ENCODE data around the gene ANO10. TPM values are rescaled to one million over a fixed set of nuclear protein-coding genes. Genes with fewer than 3 reads are reported as not detected.

Gene ANO10
- total and polyA plus RNA-seq, 2 donors (not counting 3 experiments of a cell fraction or from before 2014, with no cell fraction given), result 28.4 to 45.8 TPM

DNA sequence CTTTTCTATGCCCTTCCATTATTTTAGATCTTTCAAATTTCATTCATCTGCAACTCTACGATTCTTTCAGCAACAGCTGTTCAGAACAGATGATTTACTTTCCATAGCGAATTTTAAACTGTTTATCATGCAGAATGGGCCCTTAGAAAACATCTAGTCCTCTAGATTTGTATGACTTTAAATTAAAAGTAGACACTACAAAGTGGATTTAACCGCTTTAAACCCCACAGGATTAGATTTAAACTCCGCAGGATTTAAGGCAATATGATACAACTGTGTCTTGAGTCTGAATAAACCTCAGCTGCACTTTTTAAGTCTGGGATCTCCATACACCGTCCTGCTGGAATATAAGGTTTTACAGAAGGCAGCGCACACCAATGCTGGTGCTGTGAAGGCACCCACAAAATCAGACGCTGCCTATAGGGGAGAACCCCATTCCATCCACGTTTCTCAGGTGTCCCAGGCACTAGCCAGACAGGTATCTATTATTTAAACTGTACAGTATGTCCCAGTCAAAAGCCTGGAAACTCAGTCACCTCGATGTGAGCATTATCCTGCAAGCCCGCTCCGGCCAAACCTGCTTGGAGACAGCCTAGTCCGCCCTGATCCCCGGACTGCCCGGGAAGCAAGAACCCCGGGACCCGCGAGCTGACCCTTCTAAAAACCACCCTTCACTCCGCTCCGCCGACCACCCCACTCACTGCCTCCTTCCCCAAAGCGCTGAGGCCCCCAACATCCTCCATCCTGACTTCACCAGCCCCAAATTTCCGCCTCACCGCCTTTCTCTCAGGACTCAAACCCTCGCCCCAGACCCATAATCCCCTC lies 768 bp downstream of the ANO10 start:
- peak; percentile 72 for FAIRE-seq
- intact Hi-C loops (cut with micrococcal nuclease), result loop anchor here (1.0 to 10.0 kb wide), 4 partner anchors 74 to 717 kb away; partner anchors contain the start of gene TCAIM
- POLR2A ChIA-PET, result interaction anchor here (0.7 kb wide), 1 partner anchor 12 kb away, joined by 3 read pairs; no protein-coding TSS in a partner anchor

GRCh38 chr3:43619588-43619987 lies 2.2 kb downstream of the ANO10 start:
- ChIA-PET CTCF (no interaction called here), POLR2A (no interaction called here)

More for the DNA sequence above, 768 bp downstream of the ANO10 start:
- TF ChIP-seq MAX (IDR thresholded peaks at IDR 0.05; ENCODE audit: insufficient read depth, insufficient read length) (no peak), MYC (IDR thresholded peaks at IDR 0.05; ENCODE audit: low read depth, low read length) (no peak), EZH2 (IDR thresholded peaks at IDR 0.05; ENCODE audit: borderline replicate concordance, low read depth, low read length, severe bottlenecking) (no peak), GATA2 (IDR thresholded peaks at IDR 0.05; ENCODE audit: insufficient read depth, insufficient read length, low read depth, low read length) (no peak)
- H3K4me3 ChIP-seq (replicated peaks in 1 of 3; ENCODE audit: insufficient read depth in 1 of 3, low read depth in 1 of 3, low read length in 3 of 3), result peak overlapping the region; percentile 75 to 83 (median 81)
- no TSS peak for BruUV-seq (replicated peaks)
- peak overlapping the region; percentile 6 for H3K27ac ChIP-seq (ENCODE audit: insufficient read depth, low read depth, low read length)
- peak overlapping the region; percentile 95 for H3K4me2 ChIP-seq (ENCODE audit: insufficient read depth, low read length)
- peaks cover 10% of the 10 kb centered on the region for H3K4me1 ChIP-seq (ENCODE audit: control insufficient read depth, extremely low read depth, insufficient read depth, low read length)
- no peaks in the 10 kb centered on the region for H3K9me3 ChIP-seq (replicated peaks; ENCODE audit: control insufficient read depth, insufficient read depth, low read length)
- no peaks in the 10 kb centered on the region for H3K27me3 ChIP-seq (ENCODE audit: control insufficient read depth in 2 of 2, insufficient read depth in 2 of 2, low read length in 2 of 2)
- peak overlapping the region; percentile 62 for H3K9ac ChIP-seq (replicated peaks; ENCODE audit: extremely low read depth, insufficient read depth, low read length)
- CTCF ChIA-PET, result interaction anchor here (0.8 to 2.8 kb wide), 4 partner anchors 11 to 235 kb away, joined by 3 to 12 read pairs (median 3); no protein-coding TSS in a partner anchor
- H3K79me2 ChIP-seq (ENCODE audit: control insufficient read depth, insufficient read depth, low read length), result peaks cover 23% of the 10 kb centered on the region
- no peaks in the 10 kb centered on the region for H3K36me3 ChIP-seq (ENCODE audit: control insufficient read depth in 2 of 2, extremely low read depth in 1 of 2, insufficient read depth in 2 of 2, low read length in 2 of 2)
- H3K9me1 ChIP-seq (replicated peaks; ENCODE audit: control insufficient read depth, extremely low read depth, insufficient read depth, low read length), result no peaks in the 10 kb centered on the region
- no peaks in the 10 kb centered on the region for H4K20me1 ChIP-seq (replicated peaks; ENCODE audit: control insufficient read depth, extremely low read depth, insufficient read depth, low read length)
- peak overlapping the region; percentile 97 for H2AFZ ChIP-seq (ENCODE audit: low read depth, low read length)
- peak; percentile 38 for DNase-seq (ENCODE audit: low read depth, low spot score)
- dilution Hi-C loops (cut with MboI; ENCODE audit: extremely low pct_ligation_motif_present, low sequenced_read_pairs), result no loop called here

More at GRCh38 chr3:43619588-43619987, 2.2 kb downstream of the ANO10 start:
- no peaks in the 10 kb centered on the region for H3K36me3 ChIP-seq (ENCODE audit: control insufficient read depth in 2 of 2, extremely low read depth in 1 of 2, insufficient read depth in 2 of 2, low read length in 2 of 2)
- dilution Hi-C loops (cut with MboI; ENCODE audit: extremely low pct_ligation_motif_present, low sequenced_read_pairs) (no loop called here), intact Hi-C loops (cut with micrococcal nuclease) (no loop called here)
- H3K4me1 ChIP-seq (ENCODE audit: control insufficient read depth, extremely low read depth, insufficient read depth, low read length), result peaks cover 10% of the 10 kb centered on the region
- no peak for FAIRE-seq
- H3K27me3 ChIP-seq (ENCODE audit: control insufficient read depth in 2 of 2, insufficient read depth in 2 of 2, low read length in 2 of 2), result no peaks in the 10 kb centered on the region
- H3K9ac ChIP-seq (replicated peaks; ENCODE audit: extremely low read depth, insufficient read depth, low read length), result no peak overlapping the region
- no peaks in the 10 kb centered on the region for H3K9me3 ChIP-seq (replicated peaks; ENCODE audit: control insufficient read depth, insufficient read depth, low read length)
- no peak overlapping the region for H3K4me2 ChIP-seq (ENCODE audit: insufficient read depth, low read length)
- no TSS peak for BruUV-seq (replicated peaks)
- H3K79me2 ChIP-seq (ENCODE audit: control insufficient read depth, insufficient read depth, low read length), result peaks cover 26% of the 10 kb centered on the region
- H4K20me1 ChIP-seq (replicated peaks; ENCODE audit: control insufficient read depth, extremely low read depth, insufficient read depth, low read length), result no peaks in the 10 kb centered on the region
- H2AFZ ChIP-seq (ENCODE audit: low read depth, low read length), result no peak overlapping the region
- DNase-seq (ENCODE audit: low read depth, low spot score), result no peak
- TF ChIP-seq POLR2AphosphoS5 (IDR thresholded peaks at IDR 0.05; ENCODE audit: insufficient read depth, low read depth, low read length), result no peak
- no peak for TF ChIP-seq POLR2A (IDR thresholded peaks at IDR 0.05; ENCODE audit: low read depth, low read length)
- no peak for TF ChIP-seq GATA2 (IDR thresholded peaks at IDR 0.05; ENCODE audit: insufficient read depth, insufficient read length, low read depth, low read length)
- no peak for TF ChIP-seq FOS (IDR thresholded peaks at IDR 0.05; ENCODE audit: borderline replicate concordance, insufficient read depth, low read length)
- H3K4me3 ChIP-seq (replicated peaks in 1 of 3; ENCODE audit: insufficient read depth in 1 of 3, low read depth in 1 of 3, low read length in 3 of 3), result no peak overlapping the region
- H3K9me1 ChIP-seq (replicated peaks; ENCODE audit: control insufficient read depth, extremely low read depth, insufficient read depth, low read length), result no peaks in the 10 kb centered on the region
- H3K27ac ChIP-seq (ENCODE audit: insufficient read depth, low read depth, low read length), result no peak overlapping the region
